Left hindlimb (tissue), 1 donor: Measurements from ENCODE around the gene KIAA0040.
"Not testable (repeated sequence)": the region's sequence is repeated elsewhere in the genome, so short reads cannot be mapped to it uniquely, and the experiment has no call there.

Source experiments
- DNase-seq: peaks from one replicate; pipeline ENCODE4 v3.0.0-alpha.2; 2018

Gene KIAA0040

DNA sequence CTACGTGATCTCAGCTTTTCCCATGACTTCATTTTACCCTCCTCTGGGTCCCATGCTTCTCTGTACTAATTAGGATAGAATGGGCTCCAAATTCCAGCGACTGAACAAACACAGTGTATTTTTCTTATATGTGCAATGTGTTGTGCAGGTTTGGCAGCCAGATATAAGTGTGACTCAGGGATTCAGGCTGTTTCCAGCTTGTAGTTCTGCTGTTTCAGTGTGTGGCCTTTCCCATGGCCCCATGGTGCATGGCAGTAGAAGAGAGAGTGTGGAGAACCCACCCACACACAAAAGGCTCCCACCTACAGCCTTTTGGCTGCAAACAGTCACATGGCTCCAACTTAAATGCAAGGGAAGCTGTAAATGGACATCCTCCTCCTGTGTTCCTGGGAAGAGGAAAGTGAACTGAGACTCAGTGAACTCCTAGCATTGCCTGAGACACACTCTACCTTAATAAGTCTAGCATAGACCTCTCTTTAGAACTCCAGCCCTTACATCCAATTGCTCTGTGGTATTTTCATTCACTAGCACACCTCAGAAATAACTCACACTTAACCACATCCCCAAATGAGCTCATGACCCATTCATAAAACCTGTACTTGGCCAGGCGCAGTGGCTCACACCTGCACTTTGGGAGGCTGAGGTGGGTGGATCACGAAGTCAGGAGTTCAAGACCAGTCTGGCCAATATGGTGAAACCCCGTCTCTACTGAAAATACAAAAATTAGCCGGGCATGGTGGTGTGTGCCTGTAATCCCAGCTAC is 58.7 kb downstream of the KIAA0040 start:
- no peak for DNase-seq

DNA sequence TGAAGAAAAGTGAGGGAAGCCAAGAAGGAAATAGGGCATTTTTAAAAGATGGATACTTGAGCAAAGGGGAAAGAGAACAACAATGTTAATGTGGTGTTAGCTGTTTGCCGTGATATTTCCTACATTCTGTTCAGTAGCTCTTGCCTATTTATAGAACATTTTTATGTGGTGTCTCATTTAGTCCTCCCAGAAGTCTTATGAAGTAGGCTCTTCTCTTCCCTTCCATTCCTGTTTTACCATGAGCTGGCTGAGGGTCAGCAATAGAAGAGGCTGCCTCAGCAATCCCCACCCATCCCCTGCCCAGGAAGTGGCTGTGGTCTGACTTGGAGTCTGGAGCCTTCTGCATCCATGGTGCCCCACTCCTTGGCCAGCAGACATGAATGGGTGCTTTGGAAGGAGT is 60.1 kb downstream of the KIAA0040 start:
- no peak for DNase-seq

DNA sequence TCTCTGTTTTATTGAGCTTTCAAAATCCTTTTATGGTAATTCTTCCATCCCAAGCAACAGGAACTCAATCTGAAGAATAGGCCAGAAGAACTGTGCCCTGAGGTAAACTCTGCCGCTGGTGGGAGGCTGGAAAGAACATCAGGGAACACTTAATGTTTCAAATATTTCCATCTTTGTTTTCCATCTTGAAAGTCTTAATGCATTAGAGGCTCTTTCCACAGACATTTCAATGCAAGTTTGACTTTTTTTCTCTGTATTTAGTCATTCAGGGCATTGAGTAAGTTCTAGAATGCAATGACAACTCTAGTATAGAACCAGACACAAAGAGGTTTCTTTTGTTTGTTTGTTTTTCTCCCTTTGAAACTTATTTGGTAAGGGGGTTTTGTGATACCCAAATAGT is 61.5 kb downstream of the KIAA0040 start:
- DNase-seq, result no peak

DNA sequence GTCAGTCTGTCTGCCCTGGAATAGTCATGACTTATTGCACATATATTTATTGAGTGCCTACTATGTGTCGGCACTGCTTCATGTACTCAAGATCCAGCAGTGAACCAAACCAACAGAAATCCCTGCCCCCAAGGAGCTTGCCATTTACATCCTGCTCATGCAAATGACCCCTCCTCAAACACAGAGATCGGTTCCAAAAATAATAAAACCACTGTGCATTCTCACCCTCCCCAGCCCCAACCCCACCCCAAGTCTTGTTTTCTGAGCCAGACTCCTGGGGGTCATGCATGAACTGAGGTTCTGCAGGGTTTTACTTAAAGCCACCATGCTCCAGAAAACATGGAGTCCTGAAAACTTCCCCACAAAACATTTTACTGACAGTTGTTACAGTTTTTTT is 61.9 kb downstream of the KIAA0040 start:
- DNase-seq, result no peak

DNA sequence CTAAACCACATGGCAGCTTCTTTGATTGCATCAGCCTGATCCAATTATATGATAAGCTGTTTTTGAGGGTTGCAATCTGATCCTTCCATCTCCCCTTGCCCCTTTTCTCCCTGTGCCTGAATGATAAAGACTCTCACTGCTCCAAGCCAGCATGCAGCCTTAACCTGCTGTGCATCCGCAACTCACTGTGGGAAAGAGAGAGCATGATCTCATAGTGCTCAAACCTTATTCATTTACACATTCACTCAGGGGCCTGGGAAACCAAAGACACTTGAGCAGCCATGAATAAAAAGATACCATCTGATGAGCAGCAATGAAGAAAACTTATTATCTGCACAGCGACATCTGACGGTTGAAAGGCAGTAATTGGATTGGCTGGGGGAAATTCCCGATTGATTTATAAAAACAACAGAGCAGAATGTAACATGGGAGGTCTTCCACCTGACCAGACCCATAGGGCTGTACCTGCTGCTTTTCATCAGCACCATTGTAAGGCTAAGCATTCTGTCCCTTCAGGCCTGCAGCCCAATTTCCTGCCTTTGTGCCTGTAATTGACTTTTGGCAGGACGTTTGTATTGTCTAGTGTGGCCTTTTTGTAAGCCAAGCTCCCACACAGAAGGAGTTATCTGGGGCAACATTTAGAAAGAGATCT is 62.5 kb downstream of the KIAA0040 start:
- DNase-seq, result no peak

DNA sequence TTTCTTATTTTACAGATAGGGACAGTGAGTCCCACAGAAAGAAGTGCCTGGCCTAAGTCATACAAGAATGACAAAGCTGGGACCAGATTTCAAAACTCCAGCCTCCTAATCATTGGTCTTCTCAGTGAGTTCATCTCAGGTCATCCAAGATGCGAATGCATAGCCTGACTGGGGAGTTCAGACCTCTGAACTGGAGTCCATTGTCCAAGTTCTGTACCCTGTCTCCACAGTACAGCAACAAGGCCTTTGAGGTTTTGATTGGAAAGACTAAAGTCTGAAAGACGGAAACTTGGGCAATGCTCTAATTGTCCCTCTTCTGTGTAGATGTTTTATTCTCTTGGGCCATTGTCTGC is 63.0 kb downstream of the KIAA0040 start:
- no peak for DNase-seq

DNA sequence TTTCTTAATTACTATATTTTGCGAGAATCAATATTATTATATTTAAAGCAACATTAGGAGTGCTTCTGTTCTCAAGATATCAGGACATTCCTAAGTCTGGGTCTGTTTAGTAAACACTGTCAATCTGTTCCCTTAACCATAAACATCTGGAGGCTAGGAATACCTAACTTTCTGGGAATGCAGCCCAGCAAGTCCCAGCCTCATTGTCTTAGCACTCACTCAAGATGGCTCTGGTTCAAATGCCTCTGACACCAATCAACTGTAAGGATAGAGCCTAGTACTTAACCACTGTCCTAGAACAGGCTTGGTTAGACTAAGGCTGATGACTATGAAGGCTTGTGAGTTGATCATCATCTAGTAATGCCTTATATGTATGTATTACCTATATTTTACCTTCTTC is 63.4 kb downstream of the KIAA0040 start:
- peak; percentile 44 for DNase-seq

DNA sequence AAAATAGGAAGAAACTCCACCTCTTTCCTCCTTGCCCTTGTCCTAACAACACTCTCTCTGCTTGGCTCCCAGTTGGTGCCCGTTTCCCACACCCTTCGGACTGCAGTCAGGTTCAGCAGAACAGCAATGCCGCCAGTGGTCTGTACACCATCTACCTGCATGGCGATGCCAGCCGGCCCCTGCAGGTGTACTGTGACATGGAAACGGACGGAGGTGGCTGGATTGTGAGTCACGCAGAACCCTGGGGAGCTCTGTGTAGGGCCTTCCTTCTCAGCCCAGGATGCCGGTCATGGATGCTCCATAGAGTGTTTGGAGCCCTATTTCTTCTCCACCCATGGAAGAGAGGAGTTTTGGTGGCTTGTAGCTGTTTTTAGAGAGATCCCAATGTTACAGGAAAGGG is 64.1 kb downstream of the KIAA0040 start:
- DNase-seq, result no peak

DNA sequence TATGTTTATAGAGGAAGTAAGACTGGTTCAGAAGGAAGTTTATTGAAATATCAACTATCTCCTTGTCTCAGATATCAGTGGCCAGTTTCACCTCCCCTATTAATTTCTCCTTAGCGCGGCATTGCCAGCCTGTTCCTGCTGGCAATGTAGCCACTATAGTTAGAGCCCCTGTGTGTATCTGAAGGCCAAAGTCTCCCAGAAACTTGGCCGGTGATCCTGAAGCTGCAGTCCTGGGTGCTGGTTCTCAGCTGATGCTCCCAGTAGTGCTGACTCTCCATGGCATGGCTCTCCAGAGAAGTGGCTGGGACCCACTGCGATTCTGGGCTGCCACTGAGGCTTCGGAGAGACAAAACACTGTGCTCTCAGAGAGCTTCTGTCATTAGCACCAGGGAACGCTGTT is 65.0 kb downstream of the KIAA0040 start:
- no peak for DNase-seq

DNA sequence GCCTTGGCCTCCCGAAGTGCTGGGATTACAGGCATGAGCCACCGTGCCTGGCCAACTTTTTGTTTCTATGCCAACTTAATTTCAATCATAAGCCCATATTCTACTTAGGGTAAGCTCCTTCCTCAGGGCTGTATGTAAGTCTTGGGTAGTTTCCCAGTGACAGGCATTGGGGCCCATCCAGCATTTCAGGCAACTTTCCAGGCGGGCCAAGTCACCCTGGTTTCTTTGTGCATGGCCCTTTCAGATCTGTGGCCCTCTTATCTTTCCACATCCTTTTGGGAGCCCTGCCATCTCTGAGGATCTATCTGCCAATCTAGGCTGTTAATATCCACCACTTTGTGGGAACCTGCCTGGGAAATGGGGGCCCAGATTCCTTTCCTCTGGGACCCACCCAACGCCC is 66.2 kb downstream of the KIAA0040 start:
- no peak for DNase-seq

DNA sequence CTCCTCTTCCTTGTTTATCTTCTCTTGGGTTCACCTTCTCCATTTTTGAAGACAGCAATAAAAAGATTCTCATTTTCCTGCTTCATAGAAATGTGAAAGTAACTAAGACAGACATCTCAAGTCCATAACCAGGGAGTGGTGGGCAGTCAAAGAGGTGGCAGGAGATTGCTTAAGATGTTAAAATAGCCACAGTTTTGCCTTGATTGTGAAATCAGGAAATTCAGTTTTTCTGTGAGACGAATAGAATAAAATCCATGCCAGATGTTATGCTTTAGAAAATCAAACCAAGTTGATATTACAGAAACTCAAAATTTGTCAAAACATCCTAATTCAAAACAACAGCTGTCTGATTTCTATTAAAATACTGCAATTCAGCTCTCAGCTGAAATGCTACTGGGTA is 67.7 kb downstream of the KIAA0040 start:
- no peak for DNase-seq

DNA sequence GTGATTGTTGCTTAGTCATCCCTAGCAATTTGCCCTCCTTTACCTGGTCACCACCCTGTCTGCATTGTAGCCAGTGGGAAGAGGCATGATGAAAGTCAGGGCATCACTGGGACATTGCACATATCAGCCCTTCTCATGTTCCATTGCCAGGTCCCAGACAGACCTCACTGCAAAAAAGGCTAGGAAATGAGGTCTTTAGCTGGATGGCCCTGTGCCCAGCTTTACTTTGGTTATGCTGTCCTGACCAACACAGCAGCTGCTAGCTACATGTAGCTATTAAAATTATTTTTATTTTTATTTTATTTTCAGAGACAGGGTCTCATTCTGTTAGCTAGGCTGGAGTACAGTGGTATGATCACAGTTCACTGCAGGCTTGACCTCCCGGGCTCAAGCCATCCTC is 72.1 kb downstream of the KIAA0040 start:
- no peak for DNase-seq

DNA sequence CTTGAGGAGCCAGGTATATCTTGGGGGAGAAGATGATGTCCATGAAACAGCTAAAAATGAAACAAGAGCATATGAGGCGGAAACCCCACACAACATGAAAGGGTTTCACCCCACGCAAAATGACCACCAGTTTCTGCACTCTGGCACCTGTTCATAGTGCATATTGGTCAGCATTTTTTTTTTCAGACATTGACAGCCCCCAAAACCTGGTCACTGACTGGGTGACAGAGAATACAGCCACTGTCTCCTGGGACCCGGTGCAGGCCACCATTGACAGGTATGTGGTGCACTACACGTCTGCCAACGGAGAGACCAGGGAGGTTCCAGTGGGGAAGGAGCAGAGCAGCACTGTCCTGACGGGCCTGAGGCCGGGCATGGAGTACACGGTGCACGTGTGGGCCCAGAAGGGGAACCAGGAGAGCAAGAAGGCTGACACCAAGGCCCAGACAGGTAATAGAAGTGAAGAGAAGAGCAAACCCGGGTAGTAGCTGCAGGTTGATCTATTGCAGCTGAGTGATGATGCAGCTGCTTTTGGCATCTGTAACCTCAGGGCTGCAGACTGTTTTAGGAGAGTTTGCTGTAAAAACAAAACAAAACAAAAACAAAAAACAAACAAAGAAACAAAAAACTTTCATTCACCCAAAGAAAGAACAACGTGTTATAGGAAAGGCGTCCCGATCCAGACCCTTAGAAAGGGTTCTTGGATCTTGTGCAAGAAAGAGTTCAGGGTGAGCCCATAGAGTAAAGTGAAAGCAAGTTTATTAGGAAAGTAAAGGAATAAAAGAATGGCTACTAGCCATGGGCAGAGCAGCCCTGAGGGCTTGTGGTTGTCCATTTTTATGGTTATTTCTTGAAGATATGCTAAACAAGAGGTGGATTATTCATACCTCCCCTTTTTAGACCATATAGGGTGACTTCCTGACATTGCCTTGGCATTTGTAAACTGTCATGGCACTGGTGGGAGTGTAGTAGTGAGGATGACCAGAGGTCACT is 73.9 kb downstream of the KIAA0040 start:
- DNase-seq, result no peak

DNA sequence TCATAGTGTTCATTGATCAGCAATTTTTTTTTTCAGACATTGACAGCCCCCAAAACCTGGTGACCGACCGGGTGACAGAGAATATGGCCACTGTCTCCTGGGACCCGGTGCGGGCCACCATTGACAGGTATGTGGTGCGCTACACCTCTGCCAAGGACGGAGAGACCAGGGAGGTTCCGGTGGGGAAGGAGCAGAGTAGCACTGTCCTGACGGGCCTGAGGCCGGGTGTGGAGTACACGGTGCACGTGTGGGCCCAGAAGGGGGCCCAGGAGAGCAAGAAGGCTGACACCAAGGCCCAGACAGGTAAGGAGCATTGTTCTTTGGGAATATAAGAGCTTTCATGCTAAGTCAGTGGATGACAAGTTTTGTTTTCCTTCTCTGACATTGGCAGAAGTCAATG is 75.7 kb downstream of the KIAA0040 start:
- DNase-seq, result no peak

DNA sequence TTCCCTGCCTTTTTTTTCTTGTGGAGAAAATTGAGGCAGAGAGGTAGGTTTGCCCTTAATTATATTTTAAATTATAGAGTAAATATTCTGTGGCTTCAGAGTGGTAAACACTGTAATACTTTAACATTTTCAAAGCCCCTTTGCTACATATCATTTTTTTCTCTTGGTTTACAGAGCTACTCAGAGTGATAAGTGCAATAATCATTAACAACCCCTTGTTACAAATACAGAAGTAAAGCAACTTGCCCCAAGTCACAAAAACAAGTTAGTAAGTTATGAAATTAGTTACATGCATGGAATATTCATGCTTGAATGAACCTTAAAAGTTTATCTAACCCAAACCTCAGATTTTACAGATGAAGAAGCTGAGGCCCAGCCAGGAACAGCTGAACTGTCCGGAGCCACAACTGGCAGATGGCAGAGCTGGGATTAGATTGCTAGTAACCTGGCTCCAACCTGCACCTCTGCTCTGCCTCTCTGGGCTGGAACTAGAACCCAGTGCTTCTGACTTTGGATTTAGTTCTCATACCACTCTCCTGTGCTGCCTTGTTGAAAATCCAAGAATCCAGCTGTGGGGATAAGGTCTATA is 76.3 kb downstream of the KIAA0040 start:
- no peak for DNase-seq

DNA sequence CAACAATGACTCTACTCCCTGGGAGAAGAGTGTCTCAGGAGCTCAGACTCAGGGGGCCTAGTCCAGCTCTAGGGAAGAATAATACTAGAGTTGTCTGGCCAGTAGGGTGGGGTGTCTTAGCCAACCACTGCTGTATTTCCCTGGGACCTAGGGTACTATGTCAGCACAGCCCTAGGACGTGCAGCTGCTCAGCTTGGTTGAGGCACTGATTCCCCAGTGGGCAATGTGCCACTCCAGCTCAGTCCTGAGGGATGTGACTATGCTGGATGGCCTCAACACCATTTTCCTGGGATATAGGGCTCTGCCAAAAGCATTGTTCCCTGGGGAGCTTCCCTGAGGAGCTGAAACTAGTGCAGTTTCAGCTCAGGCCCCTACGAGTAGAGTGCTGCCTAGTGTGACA is 77.6 kb downstream of the KIAA0040 start:
- no peak for DNase-seq

DNA sequence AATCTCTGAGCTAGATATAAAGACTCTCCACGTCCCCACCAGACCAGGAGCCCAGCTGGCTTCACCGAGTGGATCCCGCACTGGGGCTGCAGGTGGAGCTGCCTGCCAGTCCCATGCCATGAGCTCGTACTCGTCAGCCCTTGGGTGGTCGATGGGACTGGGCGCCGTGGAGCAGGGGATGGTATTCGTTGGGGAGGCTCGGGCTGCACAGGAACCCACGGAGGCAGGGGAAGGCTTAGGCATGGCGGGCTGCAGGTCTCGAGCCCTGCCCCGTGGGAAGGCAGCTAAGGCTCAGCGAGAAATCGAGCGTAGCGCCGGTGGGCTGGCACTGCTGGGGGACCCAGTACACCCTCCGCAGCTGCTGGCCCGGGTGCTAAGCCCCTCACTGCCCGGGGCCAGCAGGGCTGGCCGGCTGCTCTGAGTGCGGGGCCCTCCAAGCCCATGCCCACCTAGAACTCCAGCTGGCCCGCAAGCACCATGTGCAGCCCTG is 84.2 kb downstream of the KIAA0040 start:
- DNase-seq, result not testable (repeated sequence)
